Measurements from ENCODE around the gene CSF3R. TPM values are rescaled to one million over a fixed set of nuclear protein-coding genes. Genes with fewer than 3 reads are reported as not detected.

The CSF3R gene
- total RNA-seq, 1 experiment from 2014 or later: 0.26 TPM

DNA sequence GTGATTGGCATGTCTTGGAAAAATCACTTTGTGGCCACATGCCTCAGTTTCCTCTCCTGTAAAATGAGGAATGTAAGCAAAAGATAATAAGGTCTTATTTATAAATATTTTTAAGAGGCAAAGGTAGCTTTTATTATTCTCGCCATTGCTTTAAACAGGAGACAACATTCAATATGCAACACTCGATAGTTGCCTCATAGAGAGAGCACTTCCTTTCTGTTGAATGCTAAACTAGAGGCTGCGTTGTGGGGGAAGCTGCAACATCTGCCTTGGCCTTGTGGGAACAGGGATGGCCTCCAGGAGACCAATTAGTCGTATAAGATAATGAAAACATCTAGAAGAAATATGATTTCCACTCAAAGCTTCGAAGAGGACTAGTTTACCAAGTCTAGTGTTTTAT is 36.0 kb downstream of the CSF3R start (continued):
- TF ChIP-seq FOXJ3 (CRISPR knock-in tag; IDR thresholded peaks at IDR 0.05; ENCODE audit: borderline replicate concordance) (no peak), FOXK1 (CRISPR knock-in tag; IDR thresholded peaks at IDR 0.05) (no peak), ZNF121 (CRISPR knock-in tag; IDR thresholded peaks at IDR 0.05) (no peak), GTF2I (CRISPR knock-in tag; conservative IDR thresholded peaks at IDR 0.05) (no peak), RELA (CRISPR knock-in tag; IDR thresholded peaks at IDR 0.05; ENCODE audit: borderline replicate concordance) (no peak)
- TF ChIP-seq, protein P1, sequence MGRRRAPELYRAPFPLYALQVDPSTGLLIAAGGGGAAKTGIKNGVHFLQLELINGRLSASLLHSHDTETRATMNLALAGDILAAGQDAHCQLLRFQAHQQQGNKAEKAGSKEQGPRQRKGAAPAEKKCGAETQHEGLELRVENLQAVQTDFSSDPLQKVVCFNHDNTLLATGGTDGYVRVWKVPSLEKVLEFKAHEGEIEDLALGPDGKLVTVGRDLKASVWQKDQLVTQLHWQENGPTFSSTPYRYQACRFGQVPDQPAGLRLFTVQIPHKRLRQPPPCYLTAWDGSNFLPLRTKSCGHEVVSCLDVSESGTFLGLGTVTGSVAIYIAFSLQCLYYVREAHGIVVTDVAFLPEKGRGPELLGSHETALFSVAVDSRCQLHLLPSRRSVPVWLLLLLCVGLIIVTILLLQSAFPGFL (CRISPR knock-in tag; IDR thresholded peaks at IDR 0.05; ENCODE audit: borderline replicate concordance): no peak

DNA sequence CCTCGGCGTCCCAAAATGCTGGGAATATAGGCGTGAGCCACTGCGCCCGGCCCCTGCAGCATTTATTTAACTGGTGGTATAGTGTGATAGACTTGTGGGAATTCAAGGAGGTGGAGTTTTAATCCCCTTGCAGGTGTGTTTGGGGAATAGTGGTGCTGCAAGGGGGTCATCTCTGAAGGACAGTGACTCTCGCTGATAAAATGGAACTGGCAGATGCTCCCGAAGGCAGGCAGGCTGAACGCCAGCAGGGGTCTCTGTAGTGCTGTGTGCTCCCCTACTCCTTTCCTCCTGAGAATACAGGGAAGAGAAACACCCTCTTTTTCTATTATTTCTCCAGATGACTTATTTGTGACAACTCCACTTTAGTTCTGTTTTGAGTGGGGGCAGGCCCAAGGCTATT is 36.4 kb downstream of the CSF3R start:
- peaks cover 14% of the 10 kb centered on the region for H3K4me1 Mint-ChIP-seq
- H3K9me3 Mint-ChIP-seq: no peaks in the 10 kb centered on the region
- DNase-seq (ENCODE audit: low spot score) (peak; percentile 62), ATAC-seq (peak; percentile 36)
- CTCF ChIA-PET: no interaction called here
- peak overlapping the region; percentile 4; the same call in 1 of the 2 replicates for H3K27ac Mint-ChIP-seq
- H3K36me3 Mint-ChIP-seq: no peaks in the 10 kb centered on the region
- H3K27me3 Mint-ChIP-seq (ENCODE audit: low read depth): peaks cover 2% of the 10 kb centered on the region; the same call in 1 of the 2 replicates
- POLR2A ChIA-PET: no interaction called here
- TF ChIP-seq, protein P2, sequence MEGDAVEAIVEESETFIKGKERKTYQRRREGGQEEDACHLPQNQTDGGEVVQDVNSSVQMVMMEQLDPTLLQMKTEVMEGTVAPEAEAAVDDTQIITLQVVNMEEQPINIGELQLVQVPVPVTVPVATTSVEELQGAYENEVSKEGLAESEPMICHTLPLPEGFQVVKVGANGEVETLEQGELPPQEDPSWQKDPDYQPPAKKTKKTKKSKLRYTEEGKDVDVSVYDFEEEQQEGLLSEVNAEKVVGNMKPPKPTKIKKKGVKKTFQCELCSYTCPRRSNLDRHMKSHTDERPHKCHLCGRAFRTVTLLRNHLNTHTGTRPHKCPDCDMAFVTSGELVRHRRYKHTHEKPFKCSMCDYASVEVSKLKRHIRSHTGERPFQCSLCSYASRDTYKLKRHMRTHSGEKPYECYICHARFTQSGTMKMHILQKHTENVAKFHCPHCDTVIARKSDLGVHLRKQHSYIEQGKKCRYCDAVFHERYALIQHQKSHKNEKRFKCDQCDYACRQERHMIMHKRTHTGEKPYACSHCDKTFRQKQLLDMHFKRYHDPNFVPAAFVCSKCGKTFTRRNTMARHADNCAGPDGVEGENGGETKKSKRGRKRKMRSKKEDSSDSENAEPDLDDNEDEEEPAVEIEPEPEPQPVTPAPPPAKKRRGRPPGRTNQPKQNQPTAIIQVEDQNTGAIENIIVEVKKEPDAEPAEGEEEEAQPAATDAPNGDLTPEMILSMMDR (IDR thresholded peaks at IDR 0.05): 0 out of 2 replicates have a peak, but pooled peaks have one; percentile 13
- TF ChIP-seq, protein P3, sequence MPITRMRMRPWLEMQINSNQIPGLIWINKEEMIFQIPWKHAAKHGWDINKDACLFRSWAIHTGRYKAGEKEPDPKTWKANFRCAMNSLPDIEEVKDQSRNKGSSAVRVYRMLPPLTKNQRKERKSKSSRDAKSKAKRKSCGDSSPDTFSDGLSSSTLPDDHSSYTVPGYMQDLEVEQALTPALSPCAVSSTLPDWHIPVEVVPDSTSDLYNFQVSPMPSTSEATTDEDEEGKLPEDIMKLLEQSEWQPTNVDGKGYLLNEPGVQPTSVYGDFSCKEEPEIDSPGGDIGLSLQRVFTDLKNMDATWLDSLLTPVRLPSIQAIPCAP (CRISPR knock-in tag; IDR thresholded peaks at IDR 0.05): no peak
- H3K4me3 Mint-ChIP-seq: no peak overlapping the region

DNA sequence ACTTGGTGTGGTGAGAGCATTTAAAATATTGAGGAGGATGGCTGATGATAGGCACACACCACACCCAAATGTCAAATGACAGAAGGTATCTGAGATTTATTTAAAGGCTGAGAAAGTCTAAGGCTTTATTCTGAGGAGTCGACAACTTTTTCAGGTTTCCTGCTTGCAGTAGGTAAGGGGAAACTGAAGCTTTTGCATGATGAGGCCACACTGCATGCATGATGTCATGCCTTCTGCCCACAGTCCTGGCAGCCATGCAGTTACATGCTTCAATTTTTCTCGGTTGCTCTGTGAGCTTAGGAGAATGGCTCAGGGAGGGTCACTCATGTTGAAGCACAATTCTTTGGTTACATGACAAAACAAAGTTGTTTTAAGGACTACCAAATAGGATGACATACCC is 39.4 kb downstream of the CSF3R start:
- ChIA-PET CTCF (no interaction called here), POLR2A (no interaction called here)
- no peak for DNase-seq (ENCODE audit: low spot score)
- H3K27me3 Mint-ChIP-seq (ENCODE audit: low read depth): no peaks in the 10 kb centered on the region
- ATAC-seq: no peak
- no peaks in the 10 kb centered on the region for H3K36me3 Mint-ChIP-seq
- H3K9me3 Mint-ChIP-seq: no peaks in the 10 kb centered on the region
- H3K4me1 Mint-ChIP-seq: peaks cover 21% of the 10 kb centered on the region
- H3K27ac Mint-ChIP-seq: no peak overlapping the region
- no peak overlapping the region for H3K4me3 Mint-ChIP-seq
- TF ChIP-seq ZNF317 (CRISPR knock-in tag; IDR thresholded peaks at IDR 0.05; ENCODE audit: borderline replicate concordance, low read depth) (no peak), SOX15 (CRISPR knock-in tag; IDR thresholded peaks at IDR 0.05) (no peak), RELA (CRISPR knock-in tag; IDR thresholded peaks at IDR 0.05; ENCODE audit: borderline replicate concordance) (no peak), JUN (CRISPR knock-in tag; IDR thresholded peaks at IDR 0.05) (no peak), NFYB (CRISPR knock-in tag; conservative IDR thresholded peaks at IDR 0.05; ENCODE audit: low read depth) (no peak), NR1H2 (CRISPR knock-in tag; IDR thresholded peaks at IDR 0.05) (no peak), SMAD3 (CRISPR knock-in tag; IDR thresholded peaks at IDR 0.05; ENCODE audit: borderline replicate concordance) (no peak), ETV6 (CRISPR knock-in tag; IDR thresholded peaks at IDR 0.05) (no peak), NR2C2 (CRISPR knock-in tag; IDR thresholded peaks at IDR 0.05) (no peak)
- TF ChIP-seq, protein P4, sequence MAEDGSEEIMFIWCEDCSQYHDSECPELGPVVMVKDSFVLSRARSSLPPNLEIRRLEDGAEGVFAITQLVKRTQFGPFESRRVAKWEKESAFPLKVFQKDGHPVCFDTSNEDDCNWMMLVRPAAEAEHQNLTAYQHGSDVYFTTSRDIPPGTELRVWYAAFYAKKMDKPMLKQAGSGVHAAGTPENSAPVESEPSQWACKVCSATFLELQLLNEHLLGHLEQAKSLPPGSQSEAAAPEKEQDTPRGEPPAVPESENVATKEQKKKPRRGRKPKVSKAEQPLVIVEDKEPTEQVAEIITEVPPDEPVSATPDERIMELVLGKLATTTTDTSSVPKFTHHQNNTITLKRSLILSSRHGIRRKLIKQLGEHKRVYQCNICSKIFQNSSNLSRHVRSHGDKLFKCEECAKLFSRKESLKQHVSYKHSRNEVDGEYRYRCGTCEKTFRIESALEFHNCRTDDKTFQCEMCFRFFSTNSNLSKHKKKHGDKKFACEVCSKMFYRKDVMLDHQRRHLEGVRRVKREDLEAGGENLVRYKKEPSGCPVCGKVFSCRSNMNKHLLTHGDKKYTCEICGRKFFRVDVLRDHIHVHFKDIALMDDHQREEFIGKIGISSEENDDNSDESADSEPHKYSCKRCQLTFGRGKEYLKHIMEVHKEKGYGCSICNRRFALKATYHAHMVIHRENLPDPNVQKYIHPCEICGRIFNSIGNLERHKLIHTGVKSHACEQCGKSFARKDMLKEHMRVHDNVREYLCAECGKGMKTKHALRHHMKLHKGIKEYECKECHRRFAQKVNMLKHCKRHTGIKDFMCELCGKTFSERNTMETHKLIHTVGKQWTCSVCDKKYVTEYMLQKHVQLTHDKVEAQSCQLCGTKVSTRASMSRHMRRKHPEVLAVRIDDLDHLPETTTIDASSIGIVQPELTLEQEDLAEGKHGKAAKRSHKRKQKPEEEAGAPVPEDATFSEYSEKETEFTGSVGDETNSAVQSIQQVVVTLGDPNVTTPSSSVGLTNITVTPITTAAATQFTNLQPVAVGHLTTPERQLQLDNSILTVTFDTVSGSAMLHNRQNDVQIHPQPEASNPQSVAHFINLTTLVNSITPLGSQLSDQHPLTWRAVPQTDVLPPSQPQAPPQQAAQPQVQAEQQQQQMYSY (CRISPR knock-in tag; IDR thresholded peaks at IDR 0.05): no peak
- TF ChIP-seq, protein P5, sequence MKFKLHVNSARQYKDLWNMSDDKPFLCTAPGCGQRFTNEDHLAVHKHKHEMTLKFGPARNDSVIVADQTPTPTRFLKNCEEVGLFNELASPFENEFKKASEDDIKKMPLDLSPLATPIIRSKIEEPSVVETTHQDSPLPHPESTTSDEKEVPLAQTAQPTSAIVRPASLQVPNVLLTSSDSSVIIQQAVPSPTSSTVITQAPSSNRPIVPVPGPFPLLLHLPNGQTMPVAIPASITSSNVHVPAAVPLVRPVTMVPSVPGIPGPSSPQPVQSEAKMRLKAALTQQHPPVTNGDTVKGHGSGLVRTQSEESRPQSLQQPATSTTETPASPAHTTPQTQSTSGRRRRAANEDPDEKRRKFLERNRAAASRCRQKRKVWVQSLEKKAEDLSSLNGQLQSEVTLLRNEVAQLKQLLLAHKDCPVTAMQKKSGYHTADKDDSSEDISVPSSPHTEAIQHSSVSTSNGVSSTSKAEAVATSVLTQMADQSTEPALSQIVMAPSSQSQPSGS (CRISPR knock-in tag; IDR thresholded peaks at IDR 0.05; ENCODE audit: borderline replicate concordance, low read depth): no peak
- TF ChIP-seq, protein P6, sequence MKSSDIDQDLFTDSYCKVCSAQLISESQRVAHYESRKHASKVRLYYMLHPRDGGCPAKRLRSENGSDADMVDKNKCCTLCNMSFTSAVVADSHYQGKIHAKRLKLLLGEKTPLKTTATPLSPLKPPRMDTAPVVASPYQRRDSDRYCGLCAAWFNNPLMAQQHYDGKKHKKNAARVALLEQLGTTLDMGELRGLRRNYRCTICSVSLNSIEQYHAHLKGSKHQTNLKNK (CRISPR knock-in tag; IDR thresholded peaks at IDR 0.05): no peak
- TF ChIP-seq, protein P7, sequence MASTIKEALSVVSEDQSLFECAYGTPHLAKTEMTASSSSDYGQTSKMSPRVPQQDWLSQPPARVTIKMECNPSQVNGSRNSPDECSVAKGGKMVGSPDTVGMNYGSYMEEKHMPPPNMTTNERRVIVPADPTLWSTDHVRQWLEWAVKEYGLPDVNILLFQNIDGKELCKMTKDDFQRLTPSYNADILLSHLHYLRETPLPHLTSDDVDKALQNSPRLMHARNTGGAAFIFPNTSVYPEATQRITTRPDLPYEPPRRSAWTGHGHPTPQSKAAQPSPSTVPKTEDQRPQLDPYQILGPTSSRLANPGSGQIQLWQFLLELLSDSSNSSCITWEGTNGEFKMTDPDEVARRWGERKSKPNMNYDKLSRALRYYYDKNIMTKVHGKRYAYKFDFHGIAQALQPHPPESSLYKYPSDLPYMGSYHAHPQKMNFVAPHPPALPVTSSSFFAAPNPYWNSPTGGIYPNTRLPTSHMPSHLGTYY (CRISPR knock-in tag; IDR thresholded peaks at IDR 0.05): no peak
- TF ChIP-seq, protein P1 (CRISPR knock-in tag; IDR thresholded peaks at IDR 0.05; ENCODE audit: borderline replicate concordance): no peak
- TF ChIP-seq, protein P8, sequence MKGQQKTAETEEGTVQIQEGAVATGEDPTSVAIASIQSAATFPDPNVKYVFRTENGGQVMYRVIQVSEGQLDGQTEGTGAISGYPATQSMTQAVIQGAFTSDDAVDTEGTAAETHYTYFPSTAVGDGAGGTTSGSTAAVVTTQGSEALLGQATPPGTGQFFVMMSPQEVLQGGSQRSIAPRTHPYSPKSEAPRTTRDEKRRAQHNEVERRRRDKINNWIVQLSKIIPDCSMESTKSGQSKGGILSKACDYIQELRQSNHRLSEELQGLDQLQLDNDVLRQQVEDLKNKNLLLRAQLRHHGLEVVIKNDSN (CRISPR knock-in tag; IDR thresholded peaks at IDR 0.05): no peak
